HFFc6 (cell line): Measurements from ENCODE around the gene MEF2D. TPM values are rescaled to one million over a fixed set of nuclear protein-coding genes. Genes with fewer than 3 reads are reported as not detected.

Source experiments
- DNase-seq: peaks from one replicate; pipeline ENCODE4 v3.0.0-alpha.2; 2018
- H3K27ac Mint-ChIP-seq: 2 replicates; pipeline ENCODE4 v1.8.0; 2020; ENCODE audit warnings: mild to moderate bottlenecking, mixed read lengths
- H3K27me3 Mint-ChIP-seq: 2 replicates; pipeline ENCODE4 v1.8.0; 2021; ENCODE audit warnings: mild to moderate bottlenecking, moderate library complexity, mixed read lengths; ENCODE audit not compliant: insufficient read depth
- H3K36me3 Mint-ChIP-seq: 2 replicates; pipeline ENCODE4 v1.8.0; 2021; ENCODE audit warnings: low read depth, mixed read lengths
- H3K4me1 Mint-ChIP-seq: 2 replicates; pipeline ENCODE4 v1.8.0; 2020; ENCODE audit warnings: low read depth, mixed read lengths
- H3K4me3 Mint-ChIP-seq: 2 replicates; pipeline ENCODE4 v1.8.0; 2020; ENCODE audit warnings: mild to moderate bottlenecking, moderate library complexity, mixed read lengths
- H3K9me3 Mint-ChIP-seq: 2 replicates; pipeline ENCODE4 v1.8.0; 2020; ENCODE audit warnings: mild to moderate bottlenecking, mixed read lengths
- CTCF ChIP-seq: fragments of 200-600 bp; sonication (generic); IDR thresholded peaks from 2 replicates; pipeline ENCODE4 v1.5.0; 2021; ENCODE audit warnings: antibody characterized with exemption, mild to moderate bottlenecking
- total RNA-seq, 6 experiments: library from RNA; stranded (reverse); fragmentation: NEBNext Ultra II Directional; extraction: Animal tissue kit (Norgen Biotek cat#: 25700); gene quantifications; 2 replicates in 1 of 6; 3 replicates in 5 of 6; pipeline ENCODE4 v1.2.3, GENCODE V29; 2021

MEF2D gene
- total RNA-seq, 6 experiments from 2014 or later: 50.0 to 60.1 (median 56.8) TPM

DNA sequence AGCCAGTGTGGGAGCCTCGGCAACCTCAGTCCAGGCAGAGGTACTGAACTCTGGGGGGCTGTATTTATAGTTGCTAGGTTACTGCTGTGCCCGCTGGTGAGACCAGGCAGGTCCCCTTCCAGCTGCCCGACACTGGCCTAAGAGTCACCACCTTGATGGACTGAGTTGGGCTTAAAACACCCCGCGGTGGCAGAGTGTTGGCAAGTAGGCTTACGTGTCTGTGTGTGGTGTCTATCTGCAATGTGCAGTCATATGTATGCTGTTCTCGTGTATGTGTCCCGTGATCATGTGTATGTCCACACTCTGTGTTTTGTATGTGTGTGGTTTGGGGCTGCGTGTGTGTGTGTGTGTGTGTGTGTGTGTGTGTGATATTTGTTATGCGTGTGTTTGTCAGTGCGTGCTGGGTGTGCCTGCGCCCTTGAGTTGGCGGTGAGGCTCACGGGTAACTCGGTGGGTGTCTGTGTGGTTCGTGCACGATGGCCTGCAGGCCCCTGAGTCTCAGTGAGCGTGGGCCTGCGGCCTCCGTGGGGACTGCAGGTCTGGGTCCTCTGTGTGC is 65.5 kb downstream of the MEF2D start:
- H3K27ac Mint-ChIP-seq: no peak overlapping the region

GRCh38 chr1:156433602-156434001 is 67.0 kb downstream of the MEF2D start:
- 0 out of 2 replicates have a peak, but pooled peaks cover 5% of the 10 kb centered on the region for H3K36me3 Mint-ChIP-seq
- no peak for DNase-seq
- H3K27me3 Mint-ChIP-seq: peaks cover 72% of the 10 kb centered on the region
- no peak overlapping the region for H3K27ac Mint-ChIP-seq
- peaks cover 4% of the 10 kb centered on the region for H3K9me3 Mint-ChIP-seq
- H3K4me3 Mint-ChIP-seq: no peak overlapping the region
- no peak for TF ChIP-seq CTCF
- H3K4me1 Mint-ChIP-seq: peaks cover 11% of the 10 kb centered on the region

More for the DNA sequence above, 65.5 kb downstream of the MEF2D start:
- peak overlapping the region; percentile 49 for H3K4me3 Mint-ChIP-seq
- TF ChIP-seq CTCF: no peak
- 0 out of 2 replicates have a peak, but pooled peaks cover 5% of the 10 kb centered on the region for H3K36me3 Mint-ChIP-seq
- peaks cover 13% of the 10 kb centered on the region for H3K4me1 Mint-ChIP-seq
- DNase-seq: no peak
- H3K27me3 Mint-ChIP-seq: peaks cover 70% of the 10 kb centered on the region
- peaks cover 4% of the 10 kb centered on the region for H3K9me3 Mint-ChIP-seq

- H3K4me1 Mint-ChIP-seq: peaks cover 6% of the 10 kb centered on the region; the same call in 1 of the 2 replicates
- 0 out of 2 replicates have a peak, but pooled peaks cover 5% of the 10 kb centered on the region for H3K36me3 Mint-ChIP-seq
- no peak for TF ChIP-seq CTCF
- H3K9me3 Mint-ChIP-seq: peaks cover 4% of the 10 kb centered on the region
- peaks cover 72% of the 10 kb centered on the region for H3K27me3 Mint-ChIP-seq
- H3K4me3 Mint-ChIP-seq: no peak overlapping the region
- no peak overlapping the region for H3K27ac Mint-ChIP-seq
- no peak for DNase-seq
Observed at GRCh38 chr1:156433032-156433431, 67.5 kb downstream of the MEF2D start.

DNA sequence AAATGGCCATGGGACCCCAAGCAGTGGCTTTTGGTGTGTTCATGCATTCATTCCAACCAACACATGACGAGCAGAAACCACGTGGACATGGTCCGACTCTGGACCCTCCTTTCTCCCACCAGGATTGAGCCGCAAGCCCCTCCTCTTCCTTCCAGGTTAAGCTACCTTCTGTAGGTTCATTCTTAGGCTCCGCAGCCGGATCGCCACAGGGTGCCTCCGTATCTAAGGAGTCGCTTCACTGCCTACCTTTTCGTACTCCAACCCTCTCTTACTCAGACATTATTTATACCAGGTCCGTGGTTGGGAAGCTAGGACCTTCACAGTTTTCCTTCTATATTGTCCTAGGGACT is 67.9 kb downstream of the MEF2D start:
- peaks cover 4% of the 10 kb centered on the region for H3K9me3 Mint-ChIP-seq
- DNase-seq: no peak
- TF ChIP-seq CTCF: no peak
- peaks cover 73% of the 10 kb centered on the region for H3K27me3 Mint-ChIP-seq
- H3K4me1 Mint-ChIP-seq: peaks cover 6% of the 10 kb centered on the region; the same call in 1 of the 2 replicates
- no peak overlapping the region for H3K27ac Mint-ChIP-seq
- H3K36me3 Mint-ChIP-seq: 0 out of 2 replicates have a peak, but pooled peaks cover 5% of the 10 kb centered on the region
- no peak overlapping the region for H3K4me3 Mint-ChIP-seq

DNA sequence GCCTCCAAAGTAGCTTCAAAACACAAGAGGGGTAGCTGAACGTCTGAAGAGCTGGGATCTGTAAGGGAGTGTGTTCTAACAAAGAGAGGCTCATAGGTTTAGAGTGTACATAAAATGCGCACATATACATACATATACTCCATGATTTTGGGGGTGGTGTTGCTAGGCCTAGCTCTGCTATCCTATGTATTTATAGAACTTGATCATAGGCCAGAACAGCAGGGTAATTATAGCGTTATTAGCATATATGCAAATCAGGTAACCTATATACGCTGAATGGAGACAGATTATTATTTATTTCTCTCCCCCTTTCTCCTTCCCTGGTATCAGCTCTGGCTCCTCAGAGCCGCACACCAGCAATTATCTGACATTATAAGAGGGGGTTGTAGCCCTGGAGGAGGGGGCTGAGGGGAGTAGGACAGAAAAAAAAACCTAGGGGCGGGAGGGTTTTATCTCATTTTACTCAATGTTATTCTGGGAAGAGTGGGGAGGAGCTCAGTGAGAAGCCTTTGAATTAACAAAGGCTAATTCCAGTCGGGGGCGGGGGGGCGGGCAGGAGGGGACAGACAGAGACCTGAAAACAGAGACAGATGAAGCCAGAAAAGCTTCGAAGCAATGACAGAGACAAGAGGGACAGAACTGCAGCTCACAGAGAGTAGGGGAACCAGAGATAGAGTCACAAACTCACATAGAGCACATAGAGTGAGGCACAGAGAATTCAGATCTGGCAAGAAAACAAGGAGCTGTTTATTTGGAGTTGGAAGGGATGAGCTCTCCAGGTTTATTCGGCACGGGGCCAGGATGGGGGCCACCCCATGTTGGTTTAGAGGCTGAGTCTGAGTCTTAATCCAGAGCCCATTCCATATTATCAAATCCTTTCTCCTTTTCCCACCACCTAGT is 68.6 kb downstream of the MEF2D start:
- Mint-ChIP-seq H3K4me1 (peaks cover 6% of the 10 kb centered on the region; the same call in 1 of the 2 replicates), H3K9me3 (peaks cover 4% of the 10 kb centered on the region), H3K36me3 (0 out of 2 replicates have a peak, but pooled peaks cover 5% of the 10 kb centered on the region), H3K4me3 (no peak overlapping the region), H3K27me3 (peaks cover 73% of the 10 kb centered on the region), H3K27ac (no peak overlapping the region)
- no peak for TF ChIP-seq CTCF
- DNase-seq: no peak
